OCI-LY1 (cell line): Measurements from ENCODE around the gene NASP.

Experiments used
- CTCF ChIP-seq: fragments of 200-600 bp; sonication (generic), shearing (Covaris generic); IDR thresholded peaks from 2 replicates; pipeline ENCODE4 v1.5.1; 2017; ENCODE audit warnings: mild to moderate bottlenecking, antibody characterized with exemption, low read length, moderate library complexity, mixed read lengths
- EZH2 ChIP-seq: fragments of 200-600 bp; sonication (generic), shearing (Covaris generic); IDR thresholded peaks from 2 replicates; pipeline ENCODE4 v1.8.0; 2017; ENCODE audit warnings: borderline replicate concordance, mixed run types, mild to moderate bottlenecking, antibody characterized with exemption, low read length, moderate library complexity, mixed read lengths

GRCh38 chr1:45620588-45621500 is 37.0 kb downstream of the NASP start:
- TF ChIP-seq CTCF (no peak), EZH2 (no peak)
